HG03175 (cell line): Measurements from ENCODE around the gene RPS15.
"Not testable (repeated sequence)": the region's sequence is repeated elsewhere in the genome, so short reads cannot be mapped to it uniquely, and the experiment has no call there.

Source experiments
- ATAC-seq: cut with Tn5 transposase; IDR thresholded peaks from one replicate; pipeline ENCODE4 v1.9.1; 2021; ENCODE audit warnings: mild to moderate bottlenecking, moderate library complexity; ENCODE audit not compliant: unreplicated experiment

RPS15 gene

DNA sequence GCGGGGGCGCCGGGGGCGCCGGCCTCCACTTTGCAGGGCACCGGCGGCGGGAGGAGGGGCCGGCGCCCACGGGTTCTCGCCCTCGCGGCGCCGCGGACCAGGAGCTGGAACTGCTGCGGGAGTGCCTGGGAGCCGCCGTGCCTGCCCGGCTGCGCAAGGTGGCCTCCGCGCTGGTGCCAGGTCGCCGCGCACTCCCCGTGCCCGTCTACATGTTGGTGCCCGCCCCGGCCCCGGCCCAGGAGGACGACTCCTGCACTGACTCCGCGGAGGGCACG lies 29.0 kb downstream of the RPS15 start:
- ATAC-seq, result no peak

- ATAC-seq, result no peak
Observed at GRCh38 chr19:1467490-1468273, 29.5 kb downstream of the RPS15 start.

DNA sequence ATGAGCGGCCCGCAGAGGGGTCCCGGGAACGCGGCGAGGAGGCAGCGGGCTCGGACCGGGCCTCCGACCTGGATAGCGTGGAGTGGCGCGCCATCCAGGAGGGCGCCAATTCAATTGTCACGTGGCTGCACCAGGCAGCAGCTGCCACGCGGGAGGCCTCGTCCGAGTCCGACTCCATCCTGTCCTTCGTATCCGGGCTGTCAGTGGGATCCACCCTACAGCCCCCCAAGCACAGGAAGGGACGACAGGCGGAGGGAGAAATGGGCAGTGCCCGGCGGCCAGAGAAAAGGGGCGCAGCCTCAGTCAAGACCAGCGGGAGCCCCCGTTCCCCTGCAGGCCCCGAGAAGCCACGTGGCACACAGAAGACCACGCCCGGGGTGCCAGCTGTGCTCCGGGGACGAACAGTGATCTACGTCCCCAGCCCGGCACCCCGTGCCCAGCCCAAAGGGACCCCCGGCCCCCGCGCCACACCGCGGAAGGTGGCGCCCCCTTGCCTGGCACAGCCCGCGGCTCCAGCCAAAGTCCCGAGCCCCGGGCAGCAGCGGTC lies 30.2 kb downstream of the RPS15 start:
- ATAC-seq, result no peak

DNA sequence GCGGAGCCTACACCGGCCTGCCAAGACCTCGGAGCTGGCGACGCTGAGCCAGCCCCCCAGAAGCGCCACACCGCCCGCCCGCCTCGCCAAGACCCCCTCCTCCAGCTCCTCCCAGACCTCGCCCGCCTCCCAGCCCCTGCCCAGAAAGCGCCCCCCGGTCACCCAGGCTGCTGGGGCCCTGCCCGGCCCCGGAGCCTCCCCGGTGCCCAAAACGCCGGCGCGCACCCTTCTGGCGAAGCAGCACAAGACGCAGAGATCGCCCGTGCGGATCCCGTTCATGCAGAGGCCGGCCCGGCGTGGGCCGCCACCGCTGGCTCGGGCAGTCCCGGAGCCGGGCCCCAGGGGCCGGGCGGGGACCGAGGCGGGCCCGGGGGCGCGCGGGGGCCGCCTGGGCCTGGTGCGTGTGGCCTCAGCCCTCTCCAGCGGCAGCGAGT lies 30.6 kb downstream of the RPS15 start:
- ATAC-seq, result no peak

- no peak for ATAC-seq
Observed at GRCh38 chr19:1469255-1470054, 31.3 kb downstream of the RPS15 start.

DNA sequence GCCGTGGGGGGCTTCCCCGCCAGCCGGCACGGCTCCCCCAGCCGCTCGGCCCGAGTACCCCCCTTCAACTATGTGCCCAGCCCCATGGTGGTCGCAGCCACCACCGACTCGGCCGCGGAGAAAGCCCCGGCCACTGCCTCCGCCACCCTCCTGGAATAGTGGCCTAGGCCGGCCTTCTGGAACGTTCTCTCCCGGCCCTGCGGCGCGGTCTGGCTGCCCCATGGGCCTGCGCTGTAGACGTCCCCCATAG lies 31.8 kb downstream of the RPS15 start:
- no peak for ATAC-seq

DNA sequence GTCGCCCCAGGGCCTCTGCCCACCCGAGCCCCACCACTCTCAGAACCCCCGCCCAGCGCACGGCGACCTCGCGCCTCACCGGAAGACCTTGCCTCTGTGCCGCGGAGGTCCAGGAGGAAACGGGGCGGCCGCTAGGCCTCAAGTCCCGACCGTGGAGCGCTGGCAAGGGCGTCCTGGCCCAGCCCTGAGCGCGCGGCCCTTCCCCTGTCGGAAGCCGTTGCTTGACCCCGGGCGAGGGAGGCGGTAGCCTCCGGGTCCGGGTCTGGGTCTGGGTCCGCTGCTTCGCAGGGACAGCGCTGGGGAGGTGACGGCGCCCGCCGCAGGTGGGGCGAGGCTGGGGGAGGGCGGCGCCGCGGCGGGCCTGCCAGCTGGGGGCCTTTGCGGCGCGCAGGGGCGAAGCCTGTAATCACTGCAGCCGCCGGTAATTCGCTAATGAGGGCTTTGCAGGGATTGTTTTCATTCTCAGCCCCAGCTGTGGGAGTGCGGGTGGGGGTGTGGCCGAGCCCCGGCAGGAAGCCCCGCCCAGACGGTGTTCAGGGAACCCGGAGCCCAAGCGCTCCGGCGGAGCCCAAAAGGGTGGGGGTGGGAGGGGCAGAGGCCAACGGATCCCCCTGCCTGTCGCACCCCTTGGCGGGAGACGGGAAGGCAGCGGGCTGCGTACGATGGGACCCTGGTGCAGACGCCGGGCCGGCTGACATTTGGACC lies 32.3 kb downstream of the RPS15 start:
- ATAC-seq, result no peak

GRCh38 chr19:1471010-1471514 lies 32.9 kb downstream of the RPS15 start:
- ATAC-seq, result no peak

- ATAC-seq, result no peak
Observed at GRCh38 chr19:1471515-1472160, 33.4 kb downstream of the RPS15 start.

- no peak for ATAC-seq
Observed at GRCh38 chr19:1472231-1473084, 34.3 kb downstream of the RPS15 start.

DNA sequence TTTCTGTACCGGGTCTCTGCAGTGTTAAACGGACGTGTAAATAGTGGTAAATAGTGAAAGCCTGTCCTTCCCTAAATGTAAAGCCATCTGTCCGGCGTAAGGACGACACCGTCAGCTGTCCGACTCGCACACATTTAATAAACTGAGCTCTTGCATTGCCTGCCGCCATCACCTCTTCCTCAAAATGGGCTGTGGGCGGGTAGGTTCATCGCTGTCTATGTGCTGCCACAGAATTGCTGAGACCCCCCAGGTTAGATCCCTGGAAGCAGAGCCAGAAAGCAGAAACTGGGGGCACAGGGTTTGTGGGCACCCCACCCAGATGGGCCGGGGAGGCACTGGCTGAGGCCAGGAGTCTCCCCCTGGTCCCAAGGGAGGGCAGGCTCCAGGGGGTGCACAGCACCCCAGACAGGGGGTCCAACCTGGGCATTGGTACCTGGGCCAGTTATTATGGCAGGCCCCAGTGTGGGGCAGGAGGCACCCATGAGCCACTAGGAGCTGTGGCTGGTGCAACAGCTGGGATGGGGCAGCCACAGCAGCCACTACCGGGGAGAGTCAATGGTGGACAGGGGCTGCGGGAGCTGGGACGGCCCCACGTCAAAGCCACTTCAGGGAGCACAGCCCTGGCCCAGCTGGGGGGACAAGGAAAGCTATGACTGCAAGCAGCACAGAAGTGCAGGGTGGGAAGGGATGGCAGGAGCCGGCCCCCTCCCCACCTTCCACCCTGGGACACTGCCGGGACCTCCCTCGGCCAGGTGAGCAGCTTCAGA lies 35.1 kb downstream of the RPS15 start:
- ATAC-seq, result no peak

GRCh38 chr19:1474011-1474764 lies 36.0 kb downstream of the RPS15 start:
- no peak for ATAC-seq

GRCh38 chr19:1474765-1475351 lies 36.7 kb downstream of the RPS15 start:
- ATAC-seq, result no peak

GRCh38 chr19:1475751-1476437 lies 37.7 kb downstream of the RPS15 start:
- no peak for ATAC-seq

- ATAC-seq, result not testable (repeated sequence)
Observed at GRCh38 chr19:1477056-1477455, 38.9 kb downstream of the RPS15 start.

- peak; percentile 82 for ATAC-seq
Observed at GRCh38 chr19:1478934-1479707, 40.9 kb downstream of the RPS15 start, which contains the start of gene C19orf25. TSS of gene C19orf25 (minus strand) at chr19:1479215. CDS start at chr19:1478903, 312 bp downstream.
